GM12878 (cell line): ENCODE data around the gene P2RY11. TPM values are rescaled to one million over a fixed set of nuclear protein-coding genes. Genes with fewer than 3 reads are reported as not detected.

Experiments
- ASH2L ChIP-seq: fragments of 300-600, 200-600 bp; sonication (generic); IDR thresholded peaks from 2 replicates; pipeline ENCODE4 v1.6.1; 2017; ENCODE audit warnings: low read depth, mild to moderate bottlenecking, borderline replicate concordance
- ATF7 ChIP-seq: fragments of 450-650 bp; IDR thresholded peaks from 2 replicates; pipeline ENCODE4 v1.6.1; 2016; ENCODE audit warnings: low read depth, mild to moderate bottlenecking
- BHLHE40 ChIP-seq, 2 experiments: fragments of 450-650 bp in 1 of 2; IDR thresholded peaks; 2 replicates each; pipeline ENCODE4 v1.6.1; 2011 to 2017; ENCODE audit warnings: low read depth in 2 of 2, borderline replicate concordance in 1 of 2, improper control_type of control experiment in 1 of 2, low read length in 1 of 2, mild to moderate bottlenecking in 1 of 2
- CBX5 ChIP-seq: sonication (generic); IDR thresholded peaks from 2 replicates; pipeline ENCODE4 v1.6.1; 2016; ENCODE audit warnings: low read depth, moderate library complexity, mild to moderate bottlenecking, inconsistent platforms
- ESRRA ChIP-seq: IDR thresholded peaks from 2 replicates; pipeline ENCODE4 v1.6.1; 2012; ENCODE audit warnings: mild to moderate bottlenecking, low read length, improper control_type of control experiment
- EZH2 ChIP-seq: IDR thresholded peaks from 2 replicates; pipeline ENCODE4 v1.6.1; 2012; ENCODE audit warnings: low read depth, mild to moderate bottlenecking, control low read depth, inconsistent platforms, low read length, borderline replicate concordance; ENCODE audit not compliant: control insufficient read depth
- FOS ChIP-seq: IDR thresholded peaks from 3 replicates; pipeline ENCODE4 v1.6.1; 2011; ENCODE audit warnings: borderline replicate concordance; ENCODE audit not compliant: insufficient read length; ENCODE audit errors: extremely low read depth
- GABPA ChIP-seq: IDR thresholded peaks from 2 replicates; pipeline ENCODE4 v1.6.1; 2014; ENCODE audit warnings: antibody characterized with exemption, low read depth, mild to moderate bottlenecking, inconsistent platforms
- IKZF2 ChIP-seq, 2 experiments: fragments of 450-650 bp; IDR thresholded peaks; 2 replicates each; pipeline ENCODE4 v1.6.1; 2017; ENCODE audit warnings: mild to moderate bottlenecking in 2 of 2, moderate library complexity in 2 of 2
- IRF4 ChIP-seq: IDR thresholded peaks from 2 replicates; pipeline ENCODE4 v1.6.1; 2011; ENCODE audit warnings: low read depth, low read length
- KLF5 ChIP-seq: fragments of 450-650 bp; IDR thresholded peaks from 2 replicates; pipeline ENCODE4 v1.6.1; 2014; ENCODE audit warnings: mild to moderate bottlenecking; ENCODE audit not compliant: partially characterized antibody
- MYB ChIP-seq: fragments of 150-350 bp; IDR thresholded peaks from 2 replicates; pipeline ENCODE4 v1.6.1; 2014; ENCODE audit warnings: mild to moderate bottlenecking, low read depth, low read length, borderline replicate concordance
- MYC ChIP-seq: IDR thresholded peaks from 2 replicates; pipeline ENCODE4 v1.6.1; 2011; ENCODE audit warnings: mild to moderate bottlenecking, low read length, moderate library complexity, inconsistent platforms; ENCODE audit not compliant: insufficient read depth, insufficient replicate concordance, insufficient read length, severe bottlenecking
- NFYA ChIP-seq: IDR thresholded peaks from 2 replicates; pipeline ENCODE4 v1.6.1; 2011; ENCODE audit warnings: low read depth, mild to moderate bottlenecking, low read length, improper control_type of control experiment, borderline replicate concordance
- PAX8 ChIP-seq: fragments of 450-650 bp; IDR thresholded peaks from 2 replicates; pipeline ENCODE4 v1.6.1; 2017; ENCODE audit warnings: mild to moderate bottlenecking, moderate library complexity
- POLR2AphosphoS2 ChIP-seq: IDR thresholded peaks from 2 replicates; pipeline ENCODE4 v1.6.1; 2011; ENCODE audit warnings: low read depth, mild to moderate bottlenecking, low read length, improper control_type of control experiment, moderate library complexity
- POU2F2 ChIP-seq: IDR thresholded peaks from 3 replicates; pipeline ENCODE4 v1.6.1; 2011; ENCODE audit warnings: low read depth, mild to moderate bottlenecking, low read length, borderline replicate concordance
- RBBP5 ChIP-seq: fragments of 200-600 bp; sonication (generic); conservative IDR thresholded peaks from 2 replicates; pipeline ENCODE4 v1.6.1; 2016
- RFX5 ChIP-seq: IDR thresholded peaks from 2 replicates; pipeline ENCODE4 v1.6.1; 2011; ENCODE audit warnings: low read depth, low read length, improper control_type of control experiment
- SUZ12 ChIP-seq: fragments of 200-600 bp; sonication (generic); IDR thresholded peaks from one replicate; pipeline ENCODE4 v1.6.1; 2018; ENCODE audit warnings: antibody characterized with exemption, mild to moderate bottlenecking; ENCODE audit not compliant: unreplicated experiment
- TBL1XR1 ChIP-seq: IDR thresholded peaks from 2 replicates; pipeline ENCODE4 v1.6.1; 2012; ENCODE audit warnings: low read depth, low read length, improper control_type of control experiment
- TCF12 ChIP-seq: IDR thresholded peaks from 2 replicates; pipeline ENCODE4 v1.6.1; 2011; ENCODE audit warnings: low read depth, mild to moderate bottlenecking, low read length
- ZBED1 ChIP-seq: IDR thresholded peaks from 2 replicates; pipeline ENCODE4 v1.6.1; 2016; ENCODE audit warnings: borderline replicate concordance
- ZNF274 ChIP-seq: IDR thresholded peaks from one replicate; pipeline ENCODE4 v1.8.0; 2011; ENCODE audit not compliant: insufficient read length, insufficient read depth
- polyA plus RNA-seq, 11 experiments: library from polyadenylated mRNA; depleted of rRNA in 4 of 11; unstranded in 6 of 11; stranded (reverse) in 5 of 11; fragments of >200 nt; fragmentation: Nextera tagmentation in 4 of 11; fragmentation: Illumina TruSeq in 1 of 11; extraction: Ambion mirVana in 4 of 11; extraction: Trizol in 1 of 11; gene quantifications; 1 replicate in 1 of 11; 2 replicates in 10 of 11; pipeline versions ENCODE4 v1.2.1 to v1.2.3, GENCODE V29; 2011 to 2016; ENCODE audit warnings: inconsistent platforms in 2 of 11, missing spikeins in 2 of 11, low read depth in 1 of 11
- total RNA-seq, 4 experiments: library from RNA; depleted of rRNA in 3 of 4; stranded (reverse); fragments of >200 nt in 3 of 4; fragmentation: Illumina TruSeq in 1 of 4; extraction: Trizol in 1 of 4; gene quantifications; 2 replicates each; pipeline versions ENCODE4 v1.2.1 to v1.2.3, GENCODE V29; 2013 to 2021
- TF ChIP-seq, protein P1 (sequence below): IDR thresholded peaks from 2 replicates; pipeline ENCODE4 v1.6.1; 2012; ENCODE audit warnings: low read depth, low read length, improper control_type of control experiment
- TF ChIP-seq, protein P2 (sequence below), 3 experiments: IDR thresholded peaks in 2 of 3; conservative IDR thresholded peaks in 1 of 3; 2 replicates each; pipeline ENCODE4 v1.5.1; 2011; ENCODE audit warnings: low read depth in 3 of 3, low read length in 3 of 3, mild to moderate bottlenecking in 3 of 3, control low read depth in 2 of 3, moderate library complexity in 2 of 3, inconsistent platforms in 1 of 3, mixed read lengths in 1 of 3; ENCODE audit not compliant: control insufficient read depth in 2 of 3, insufficient read depth in 1 of 3; ENCODE audit errors: extremely low read depth in 1 of 3
- TF ChIP-seq, protein P3 (sequence below): fragments of 450-650 bp; IDR thresholded peaks from 2 replicates; pipeline ENCODE4 v1.6.1; 2017; ENCODE audit warnings: mild to moderate bottlenecking

Gene P2RY11
- total and polyA plus RNA-seq, 10 of the 15 experiments (the other 5 are each of a cell fraction or from before 2014, with no cell fraction given), result 0.14 to 46.5 (median 7.6) TPM

DNA sequence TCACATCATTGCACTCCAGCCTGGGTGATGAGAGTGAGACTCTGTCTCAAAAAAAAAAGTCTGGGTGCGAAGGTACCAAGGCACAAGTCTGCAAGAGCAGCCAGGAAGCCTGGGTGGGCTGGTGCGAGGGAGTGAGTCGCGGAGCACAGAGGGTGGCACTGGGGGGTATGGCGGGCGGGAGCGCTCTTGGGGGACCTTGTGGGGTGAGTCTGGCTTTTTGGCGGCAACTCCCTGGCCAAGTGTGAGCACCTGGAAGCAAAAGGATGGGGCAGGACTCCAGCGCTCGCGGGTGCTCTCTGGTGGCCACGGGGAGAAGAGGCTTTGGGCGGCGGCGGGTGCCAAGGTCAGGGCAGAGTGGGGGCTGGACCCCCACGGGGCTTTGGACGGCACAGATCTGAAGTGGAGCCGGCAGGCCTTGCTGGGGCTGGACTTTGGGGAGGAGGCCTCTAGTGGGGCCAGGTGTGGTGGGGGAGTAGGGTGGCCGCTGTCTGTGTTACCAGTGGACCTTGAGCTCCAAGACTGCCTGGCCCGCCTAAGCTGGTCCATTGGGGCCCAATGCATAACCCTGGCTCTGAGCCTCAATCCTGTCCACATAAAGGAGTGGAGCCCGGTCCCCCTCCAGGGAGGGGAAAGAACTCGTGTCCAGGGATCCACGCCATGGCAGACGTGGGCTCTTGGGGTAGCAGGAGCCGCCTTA, 1.6 kb downstream of the P2RY11 start (continued):
- peak; percentile 49; the same call in 1 of the 2 replicates for TF ChIP-seq ESRRA
- no peak for TF ChIP-seq IRF4
- no peak; the same call in 1 of the 2 replicates for TF ChIP-seq ZBED1
- no peak for TF ChIP-seq FOS
- no peak for TF ChIP-seq GABPA
- TF ChIP-seq POU2F2, result peak; percentile 24; the same call in 1 of the 3 replicates
- TF ChIP-seq MYB, result no peak
- TF ChIP-seq TBL1XR1, result no peak
- TF ChIP-seq CBX5, result peak; percentile 56; the same call in 1 of the 2 replicates
- TF ChIP-seq BHLHE40 (IDR thresholded peaks at IDR 0.05; ENCODE audit: borderline replicate concordance in 1 of 2, low read depth in 2 of 2, low read length in 1 of 2), result peak; percentile 27 to 37; a peak in 2 of 4 replicates
- TF ChIP-seq RFX5, result no peak
- TF ChIP-seq, protein P1, sequence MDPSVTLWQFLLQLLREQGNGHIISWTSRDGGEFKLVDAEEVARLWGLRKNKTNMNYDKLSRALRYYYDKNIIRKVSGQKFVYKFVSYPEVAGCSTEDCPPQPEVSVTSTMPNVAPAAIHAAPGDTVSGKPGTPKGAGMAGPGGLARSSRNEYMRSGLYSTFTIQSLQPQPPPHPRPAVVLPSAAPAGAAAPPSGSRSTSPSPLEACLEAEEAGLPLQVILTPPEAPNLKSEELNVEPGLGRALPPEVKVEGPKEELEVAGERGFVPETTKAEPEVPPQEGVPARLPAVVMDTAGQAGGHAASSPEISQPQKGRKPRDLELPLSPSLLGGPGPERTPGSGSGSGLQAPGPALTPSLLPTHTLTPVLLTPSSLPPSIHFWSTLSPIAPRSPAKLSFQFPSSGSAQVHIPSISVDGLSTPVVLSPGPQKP, result no peak
- no peak for TF ChIP-seq RBBP5
- no peak for TF ChIP-seq ZNF274
- no peak for TF ChIP-seq ASH2L
- no peak for TF ChIP-seq PAX8
- TF ChIP-seq, protein P2, sequence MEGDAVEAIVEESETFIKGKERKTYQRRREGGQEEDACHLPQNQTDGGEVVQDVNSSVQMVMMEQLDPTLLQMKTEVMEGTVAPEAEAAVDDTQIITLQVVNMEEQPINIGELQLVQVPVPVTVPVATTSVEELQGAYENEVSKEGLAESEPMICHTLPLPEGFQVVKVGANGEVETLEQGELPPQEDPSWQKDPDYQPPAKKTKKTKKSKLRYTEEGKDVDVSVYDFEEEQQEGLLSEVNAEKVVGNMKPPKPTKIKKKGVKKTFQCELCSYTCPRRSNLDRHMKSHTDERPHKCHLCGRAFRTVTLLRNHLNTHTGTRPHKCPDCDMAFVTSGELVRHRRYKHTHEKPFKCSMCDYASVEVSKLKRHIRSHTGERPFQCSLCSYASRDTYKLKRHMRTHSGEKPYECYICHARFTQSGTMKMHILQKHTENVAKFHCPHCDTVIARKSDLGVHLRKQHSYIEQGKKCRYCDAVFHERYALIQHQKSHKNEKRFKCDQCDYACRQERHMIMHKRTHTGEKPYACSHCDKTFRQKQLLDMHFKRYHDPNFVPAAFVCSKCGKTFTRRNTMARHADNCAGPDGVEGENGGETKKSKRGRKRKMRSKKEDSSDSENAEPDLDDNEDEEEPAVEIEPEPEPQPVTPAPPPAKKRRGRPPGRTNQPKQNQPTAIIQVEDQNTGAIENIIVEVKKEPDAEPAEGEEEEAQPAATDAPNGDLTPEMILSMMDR (IDR thresholded peaks at IDR 0.05 in 2 of 3, conservative IDR thresholded peaks at IDR 0.05 in 1 of 3; ENCODE audit: control insufficient read depth in 2 of 3, extremely low read depth in 1 of 3, insufficient read depth in 1 of 3, low read depth in 3 of 3, low read length in 3 of 3), result peak; percentile 67 to 96 (median 79)
- TF ChIP-seq POLR2AphosphoS2, result peak; percentile 22
- no peak for TF ChIP-seq IKZF2 (IDR thresholded peaks at IDR 0.05)
- TF ChIP-seq MYC, result no peak
- no peak for TF ChIP-seq NFYA
- 0 out of 2 replicates have a peak, but pooled peaks have one; percentile 45 for TF ChIP-seq TCF12
- no peak for TF ChIP-seq ATF7
- TF ChIP-seq, protein P3, sequence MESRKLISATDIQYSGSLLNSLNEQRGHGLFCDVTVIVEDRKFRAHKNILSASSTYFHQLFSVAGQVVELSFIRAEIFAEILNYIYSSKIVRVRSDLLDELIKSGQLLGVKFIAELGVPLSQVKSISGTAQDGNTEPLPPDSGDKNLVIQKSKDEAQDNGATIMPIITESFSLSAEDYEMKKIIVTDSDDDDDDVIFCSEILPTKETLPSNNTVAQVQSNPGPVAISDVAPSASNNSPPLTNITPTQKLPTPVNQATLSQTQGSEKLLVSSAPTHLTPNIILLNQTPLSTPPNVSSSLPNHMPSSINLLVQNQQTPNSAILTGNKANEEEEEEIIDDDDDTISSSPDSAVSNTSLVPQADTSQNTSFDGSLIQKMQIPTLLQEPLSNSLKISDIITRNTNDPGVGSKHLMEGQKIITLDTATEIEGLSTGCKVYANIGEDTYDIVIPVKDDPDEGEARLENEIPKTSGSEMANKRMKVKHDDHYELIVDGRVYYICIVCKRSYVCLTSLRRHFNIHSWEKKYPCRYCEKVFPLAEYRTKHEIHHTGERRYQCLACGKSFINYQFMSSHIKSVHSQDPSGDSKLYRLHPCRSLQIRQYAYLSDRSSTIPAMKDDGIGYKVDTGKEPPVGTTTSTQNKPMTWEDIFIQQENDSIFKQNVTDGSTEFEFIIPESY, result no peak
- no peak for TF ChIP-seq EZH2
- no peak for TF ChIP-seq SUZ12
- no peak for TF ChIP-seq KLF5
